MG63 (cell line): ENCODE measurements around the gene DEFB127. TPM values are rescaled to one million over a fixed set of nuclear protein-coding genes. Genes with fewer than 3 reads are reported as not detected.

Experiments
- total RNA-seq: library from RNA; depleted of rRNA; stranded (reverse); fragments of >200 nt; shearing (Covaris generic); gene quantifications from 2 replicates; pipeline ENCODE4 v1.2.3, GENCODE V29; 2014; ENCODE audit warnings: low replicate concordance; rRNA removed

Gene DEFB127
- total RNA-seq, 1 experiment from 2014 or later: not detected

Other genes starting within 250 kb of the DEFB127 start
- not detected in 2 replicates for gene DEFB125, start 69.8 kb upstream of the DEFB127 start, total RNA-seq
- not detected in 2 replicates for gene DEFB126, start 14.9 kb upstream of the DEFB127 start, total RNA-seq
- not detected in 2 replicates for gene DEFB128, start 32.3 kb downstream of the DEFB127 start, total RNA-seq
- not detected in 2 replicates for gene DEFB129, start 69.8 kb downstream of the DEFB127 start, total RNA-seq
- gene DEFB132, start 100.3 kb downstream of the DEFB127 start, total RNA-seq: not detected in 2 replicates
- gene C20orf96, start 133.3 kb downstream of the DEFB127 start, total RNA-seq: 1.6 TPM in 1 of 2 replicates, not detected in the other
- 9.1 and 13.5 TPM in 2 replicates for gene ZCCHC3, start 140.1 kb downstream of the DEFB127 start, total RNA-seq
- 2.1 and 3.1 TPM in 2 replicates for gene SOX12, start 168.1 kb downstream of the DEFB127 start, total RNA-seq
- 1.8 and 24.3 TPM in 2 replicates for gene NRSN2, start 189.7 kb downstream of the DEFB127 start, total RNA-seq
- 15.0 and 33.3 TPM in 2 replicates for gene TRIB3, start 223.3 kb downstream of the DEFB127 start, total RNA-seq